GM12801 (cell line): ENCODE data around the gene ALPL.

Source experiments
- CTCF ChIP-seq: IDR thresholded peaks from one replicate; pipeline ENCODE4 v1.5.1; 2011; ENCODE audit warnings: control low read depth; ENCODE audit not compliant: insufficient read length; ENCODE audit errors: extremely low read depth

Gene ALPL

GRCh38 chr1:21510885-21511578 lies 1.8 kb downstream of the ALPL start:
- no peak for TF ChIP-seq CTCF

- no peak for TF ChIP-seq CTCF
These were observed 2.6 kb downstream of the ALPL start for GRCh38 chr1:21511579-21512522.

- no peak for TF ChIP-seq CTCF
These were observed 5.0 kb downstream of the ALPL start for GRCh38 chr1:21514245-21514644.

GRCh38 chr1:21517161-21517589 lies 8.0 kb downstream of the ALPL start:
- no peak for TF ChIP-seq CTCF

GRCh38 chr1:21517660-21518480 lies 8.6 kb downstream of the ALPL start:
- no peak for TF ChIP-seq CTCF

- TF ChIP-seq CTCF = no peak
These were observed 9.7 kb downstream of the ALPL start for GRCh38 chr1:21518774-21519455.
